ENCODE results near the gene OTOG.
A peak's percentile ranks its signal among the peaks of the same experiment; 100 is the strongest.

The OTOG gene

DNA sequence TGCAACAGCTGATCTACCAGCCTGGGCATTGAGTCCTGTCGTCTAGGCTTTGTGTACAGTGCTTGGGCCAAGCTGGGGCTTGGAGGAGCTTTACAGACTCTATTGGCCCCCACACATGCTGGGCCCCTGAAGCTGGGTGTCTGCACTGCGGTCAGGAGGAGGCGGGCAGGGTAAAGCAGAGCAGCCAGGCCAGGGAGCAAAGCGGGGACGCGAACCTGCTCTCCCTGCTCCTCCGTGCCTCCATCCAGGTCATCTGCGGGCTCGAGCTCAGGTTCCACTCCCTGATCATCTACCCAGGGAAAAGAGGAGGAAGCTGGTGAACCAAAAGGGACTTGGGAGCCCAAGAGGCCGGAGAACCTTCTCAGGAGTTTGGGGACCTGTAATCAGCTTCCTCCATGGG, 29.9 kb upstream of the OTOG start:
- DNase-seq (ENCODE audit: low read depth in 3 of 3): no peak

DNA sequence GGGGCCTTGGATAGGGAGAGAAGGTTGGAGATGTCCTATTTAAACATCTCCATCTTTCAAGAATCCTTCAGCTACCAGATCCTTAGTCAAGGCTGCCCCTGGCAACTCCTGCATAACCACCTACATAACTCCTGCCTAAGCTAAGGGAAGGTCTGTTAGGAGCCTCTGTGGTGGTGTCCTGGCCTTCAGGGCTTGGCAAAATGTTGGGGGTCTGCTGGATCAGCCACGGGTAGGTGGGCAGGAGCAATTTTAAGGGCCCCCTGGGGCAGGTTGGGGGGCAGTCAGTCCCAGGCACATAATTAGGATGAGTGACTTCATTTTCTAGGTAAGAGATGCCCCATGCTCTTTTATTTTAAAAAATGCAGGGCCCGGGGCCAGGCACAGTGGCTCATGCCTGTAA, 28.7 kb upstream of the OTOG start:
- DNase-seq (ENCODE audit: low read depth in 3 of 3): no peak

DNA sequence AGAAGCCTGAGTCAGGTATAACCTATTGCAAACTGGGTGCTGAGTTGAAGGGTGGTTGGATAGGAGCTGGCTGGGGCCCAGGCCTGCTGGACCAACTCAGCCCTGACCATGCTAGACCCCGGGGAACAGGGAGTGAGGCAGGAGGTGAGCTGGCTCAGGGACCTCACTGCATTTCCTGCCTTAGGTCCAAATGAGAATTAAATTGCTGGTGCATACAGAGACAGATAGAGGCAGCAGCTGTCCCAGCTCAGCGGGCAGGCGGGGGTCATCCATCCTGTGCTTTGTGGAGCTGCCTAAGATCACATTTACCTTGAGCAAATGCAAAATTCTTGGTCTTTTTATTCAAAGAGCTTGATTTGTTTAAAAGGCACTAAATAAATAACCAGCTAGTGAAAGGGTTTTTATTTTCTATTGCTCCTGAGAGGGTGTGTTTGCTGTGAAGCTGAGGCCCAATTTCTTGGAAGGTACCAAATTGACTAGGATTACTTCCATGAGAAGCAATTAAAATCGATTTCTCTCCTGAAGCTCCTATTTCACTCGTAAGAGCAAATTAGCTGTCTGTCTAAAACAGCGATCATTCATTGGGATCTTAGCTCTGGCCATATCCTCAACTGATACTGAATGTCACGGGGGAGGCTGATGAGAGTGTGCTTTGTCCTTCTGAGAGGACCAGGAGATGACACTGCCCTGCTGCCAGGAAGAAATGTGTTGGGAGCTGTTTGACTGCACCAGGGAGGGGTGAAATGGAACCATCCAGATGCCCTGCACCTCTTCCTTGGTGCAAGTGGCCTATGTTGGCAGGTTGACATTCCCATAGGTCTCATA, 27.8 kb upstream of the OTOG start:
- no peak for DNase-seq (ENCODE audit: low read depth in 3 of 3)

DNA sequence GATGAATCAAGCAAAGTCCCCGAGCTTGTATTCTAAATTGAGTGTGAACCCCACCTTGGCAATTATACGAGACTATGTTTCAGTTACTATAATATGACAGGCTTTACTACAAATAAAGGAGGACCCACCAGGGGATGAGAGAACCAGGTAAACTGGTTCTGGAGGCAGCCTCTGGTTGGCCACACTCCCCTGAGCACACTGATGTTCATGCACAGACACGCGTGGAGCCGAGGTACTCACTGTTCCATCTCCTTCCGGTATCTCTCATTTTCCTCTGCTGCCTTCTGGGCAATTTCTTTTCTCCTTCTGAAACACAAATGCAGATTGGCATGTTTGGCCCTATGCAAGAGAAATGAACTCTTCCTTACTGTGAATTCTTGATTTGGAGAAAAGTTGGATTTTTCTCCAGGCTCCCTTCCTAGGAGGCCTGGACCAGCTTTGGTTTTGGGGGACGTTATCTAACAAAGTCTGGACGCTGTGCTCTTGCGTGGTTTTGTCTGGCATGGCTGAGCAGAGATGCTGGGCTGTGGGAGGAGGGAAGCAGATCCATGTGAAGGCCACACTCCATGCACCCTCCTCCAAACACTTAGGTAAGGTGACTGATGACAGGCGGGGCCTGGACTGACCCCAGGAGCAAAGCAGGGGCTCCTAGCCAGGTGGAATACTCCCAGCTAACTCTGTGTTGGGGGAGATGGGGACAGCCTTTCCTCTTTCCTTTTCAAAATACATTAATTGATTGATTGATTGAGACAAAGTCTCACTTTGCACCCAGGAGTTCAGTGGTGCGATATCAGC, 25.8 kb upstream of the OTOG start:
- no peak for DNase-seq (ENCODE audit: low read depth in 3 of 3)

DNA sequence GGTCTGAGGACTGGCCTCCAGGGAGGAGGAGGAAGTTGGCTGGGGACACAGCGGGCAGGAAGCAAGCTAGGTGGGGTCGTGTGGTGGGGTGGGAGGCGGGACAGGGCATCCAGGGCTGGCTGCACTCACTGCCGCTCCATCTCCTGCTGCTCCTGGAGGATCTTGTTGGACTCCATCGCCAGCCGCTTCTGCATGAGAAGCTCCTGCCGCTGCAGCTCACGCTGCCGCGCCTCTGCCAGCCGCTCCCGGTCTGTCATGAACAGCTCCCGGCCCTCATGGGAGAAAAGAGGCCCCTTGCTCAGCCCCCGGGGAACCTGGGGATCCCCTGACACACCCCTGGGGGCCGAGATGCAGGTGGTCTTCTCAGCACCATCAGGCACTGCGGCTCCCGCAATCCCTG, 24.4 kb upstream of the OTOG start:
- no peak for DNase-seq (ENCODE audit: low read depth in 3 of 3)

DNA sequence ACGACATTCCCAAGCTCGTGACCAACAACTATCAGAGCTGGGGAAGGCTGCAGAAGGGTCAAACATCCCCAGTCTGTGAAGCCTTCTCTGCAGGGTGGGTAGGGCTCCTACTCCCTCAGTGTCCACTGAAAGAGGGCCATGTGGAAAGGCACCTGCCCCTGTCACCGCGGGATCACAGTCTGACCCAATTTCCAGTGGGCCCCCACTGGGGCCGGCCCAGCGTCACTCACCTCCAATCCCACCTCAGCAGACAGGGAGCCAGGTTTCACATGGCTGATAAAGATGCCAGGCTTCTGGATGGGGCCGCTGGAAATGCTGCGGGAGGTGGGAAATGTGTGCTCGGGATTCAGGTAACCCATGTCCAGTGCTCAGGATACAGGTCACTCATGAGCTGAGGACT, 22.8 kb upstream of the OTOG start:
- no peak for DNase-seq (ENCODE audit: low read depth in 3 of 3)

DNA sequence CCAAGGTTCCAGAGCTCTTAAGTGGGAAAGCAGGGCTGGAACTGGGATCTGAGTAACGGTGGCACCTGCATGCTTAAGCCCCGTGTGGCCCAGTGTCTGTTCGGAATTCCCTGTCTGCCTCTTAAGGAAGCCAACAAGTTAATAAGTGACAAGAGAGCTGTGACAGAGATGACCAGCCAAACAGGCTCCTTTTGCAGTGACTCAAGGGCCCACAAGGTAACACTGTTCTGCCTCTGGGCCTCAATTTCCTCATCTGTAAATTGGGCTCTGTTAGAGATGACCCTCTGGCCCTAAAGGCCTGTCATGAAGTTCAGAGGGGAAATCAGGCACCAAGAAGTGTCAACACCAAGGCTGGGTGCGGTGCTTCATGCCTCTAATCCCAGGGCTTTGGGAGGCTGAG, 21.5 kb upstream of the OTOG start:
- no peak for DNase-seq (ENCODE audit: low read depth in 3 of 3)

DNA sequence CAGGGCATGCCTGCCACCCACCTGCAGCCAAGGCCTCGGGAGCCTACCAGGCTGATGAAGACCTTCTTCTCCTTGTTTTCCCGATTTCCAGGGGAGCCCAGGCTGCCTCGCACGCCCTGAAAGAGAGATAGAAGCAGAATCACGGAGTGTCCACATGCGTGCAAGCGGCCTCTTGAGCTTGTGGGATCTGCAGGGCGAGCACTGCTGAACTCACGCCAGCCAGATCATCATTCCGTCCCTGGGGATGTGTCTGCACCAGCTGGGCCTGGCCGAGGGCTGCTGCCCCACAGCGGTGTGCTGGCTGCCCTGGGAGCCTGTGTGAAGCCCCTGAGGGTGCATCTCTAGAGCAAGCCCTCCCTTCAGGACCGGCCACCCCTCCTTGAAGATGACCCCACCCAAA, 20.7 kb upstream of the OTOG start:
- no peak for DNase-seq (ENCODE audit: low read depth in 3 of 3)

DNA sequence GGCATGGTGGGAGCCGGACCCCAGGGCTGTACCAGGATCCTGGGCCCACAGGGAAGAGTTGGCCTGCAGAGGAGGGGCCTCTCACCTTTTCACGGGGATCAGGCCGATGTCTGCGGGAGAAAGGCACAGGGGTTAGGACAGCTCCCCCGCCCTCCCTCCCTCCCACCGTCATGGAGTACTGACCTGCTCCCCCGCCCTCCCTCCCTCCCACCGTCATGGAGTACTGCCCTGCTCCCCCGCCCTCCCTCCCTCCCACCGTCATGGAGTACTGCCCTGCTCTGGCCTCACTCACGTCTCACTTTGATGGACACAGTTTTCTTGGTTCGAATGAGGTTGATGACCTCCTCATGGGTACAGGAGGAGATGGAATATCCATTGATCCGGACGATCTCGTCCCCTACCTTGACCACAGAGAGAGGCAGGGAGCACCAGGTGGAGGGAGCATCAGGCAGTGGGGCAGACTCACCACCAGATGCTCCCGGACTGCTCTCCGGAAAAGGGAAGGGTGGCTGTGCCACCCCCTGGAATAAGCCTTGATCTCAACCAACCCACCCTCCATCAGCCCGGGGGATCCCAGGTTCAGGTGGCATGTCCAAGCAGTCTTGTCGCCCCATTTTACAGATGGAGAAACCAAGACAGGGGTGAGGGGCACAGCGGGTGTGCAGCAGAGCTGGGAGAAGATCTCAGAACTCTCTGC, 20.0 kb upstream of the OTOG start:
- DNase-seq (ENCODE audit: low read depth in 3 of 3): no peak

DNA sequence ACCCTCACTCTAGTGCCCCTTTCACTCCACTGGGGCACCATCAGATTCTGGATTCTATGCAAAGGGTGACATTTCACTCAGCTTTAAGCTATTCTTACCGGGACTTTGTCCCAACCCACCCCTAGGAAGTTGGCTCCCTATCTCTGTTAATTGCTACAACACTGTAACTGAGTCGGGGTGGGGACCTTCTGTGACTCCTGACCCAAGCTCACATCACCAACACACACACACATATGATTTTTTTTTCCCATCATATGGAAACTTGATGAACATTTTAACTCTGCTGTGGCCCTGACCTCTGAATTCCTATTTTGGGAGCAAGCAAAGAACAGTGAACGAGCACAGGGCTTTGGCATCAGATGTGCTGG, 19.4 kb upstream of the OTOG start:
- no peak for DNase-seq (ENCODE audit: low read depth in 3 of 3)

DNA sequence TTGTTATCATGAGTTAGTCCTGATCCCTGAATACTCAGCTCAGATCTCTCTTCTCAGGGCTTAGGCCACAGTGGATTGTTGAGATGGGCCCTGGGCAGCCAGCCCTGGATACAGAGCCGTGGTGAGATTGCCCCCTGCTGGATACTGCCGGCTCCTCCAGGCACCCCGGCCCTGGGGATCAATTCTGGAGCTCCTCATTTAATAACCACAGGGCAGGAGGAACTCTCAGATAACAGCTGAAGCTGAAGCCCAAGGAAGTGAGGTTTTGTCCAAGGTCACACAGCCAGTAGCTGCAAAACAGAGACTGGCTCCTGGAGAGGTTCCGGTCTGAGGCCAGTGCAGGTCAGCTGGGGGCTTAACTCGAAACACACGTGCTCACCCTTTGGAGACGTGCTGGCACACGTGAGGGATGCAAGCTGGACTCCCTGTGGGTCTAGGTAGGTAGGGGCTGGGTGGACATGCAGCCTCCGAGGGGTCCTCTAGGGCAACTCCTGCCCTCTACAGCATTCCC, 18.8 kb upstream of the OTOG start:
- DNase-seq (ENCODE audit: low read depth in 3 of 3): peak; percentile 11 to 46 (median 39)

DNA sequence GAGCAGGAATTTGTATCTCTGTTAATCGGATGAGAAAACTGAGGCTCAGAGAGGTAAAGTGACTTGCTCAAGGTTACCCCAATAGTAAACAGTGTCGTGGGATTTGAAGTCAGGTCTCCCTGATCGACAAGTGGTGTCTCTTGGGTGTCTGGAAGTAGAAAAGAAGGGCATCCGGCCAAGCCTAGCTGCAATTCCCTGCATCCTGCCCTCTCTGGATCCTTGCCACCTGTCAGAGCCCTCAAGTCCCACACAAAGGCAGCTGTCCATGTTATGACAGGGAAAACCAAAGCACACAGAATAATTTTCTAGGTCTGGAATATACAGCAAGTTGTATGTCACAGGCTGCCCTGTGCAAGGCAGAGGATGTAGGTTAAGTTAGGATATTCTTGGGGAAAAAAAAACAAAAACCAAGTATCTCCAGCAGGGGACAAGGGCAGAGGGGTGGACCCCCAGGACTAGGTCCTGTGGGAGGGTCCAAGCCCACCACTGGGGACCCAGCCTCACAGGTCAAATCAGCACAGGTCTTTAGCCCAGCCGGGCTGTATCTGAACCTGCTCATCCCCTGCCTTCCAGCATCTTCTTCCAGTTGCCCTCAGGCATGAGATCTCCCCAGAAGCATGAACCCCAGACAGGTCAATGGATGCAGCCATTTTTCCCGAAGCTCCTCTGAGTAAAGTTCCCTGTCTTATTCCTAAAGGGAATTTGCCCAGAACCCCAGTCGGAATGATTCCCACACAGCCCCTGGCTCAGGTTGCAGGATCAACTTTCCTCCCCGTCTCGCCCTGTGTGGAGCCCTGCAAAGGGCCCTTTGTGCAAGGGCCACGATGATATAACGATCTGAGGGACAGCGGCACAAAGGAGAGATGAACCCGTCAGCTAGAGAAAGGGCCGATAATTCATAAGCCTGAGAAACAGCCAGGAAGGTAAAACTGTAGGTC, 17.9 kb upstream of the OTOG start:
- DNase-seq (ENCODE audit: low read depth in 3 of 3): no peak

DNA sequence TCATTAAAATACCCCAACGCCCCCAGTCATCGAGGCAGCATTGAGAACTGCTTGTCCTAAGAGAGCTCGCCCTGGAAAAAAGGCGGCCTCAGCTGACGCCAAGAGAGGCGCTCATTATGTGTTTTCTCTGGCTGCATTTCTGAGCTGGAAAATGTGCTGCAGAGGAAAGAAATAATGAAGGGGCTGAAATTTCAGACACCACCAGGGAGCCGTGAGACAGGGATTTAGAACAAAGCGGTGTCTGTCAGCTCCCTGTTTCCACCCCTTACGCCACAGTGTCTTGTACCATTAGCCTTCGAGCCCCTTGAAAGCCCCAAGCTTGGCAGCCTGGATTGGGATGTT, 17.2 kb upstream of the OTOG start:
- no peak for DNase-seq (ENCODE audit: low read depth in 3 of 3)

DNA sequence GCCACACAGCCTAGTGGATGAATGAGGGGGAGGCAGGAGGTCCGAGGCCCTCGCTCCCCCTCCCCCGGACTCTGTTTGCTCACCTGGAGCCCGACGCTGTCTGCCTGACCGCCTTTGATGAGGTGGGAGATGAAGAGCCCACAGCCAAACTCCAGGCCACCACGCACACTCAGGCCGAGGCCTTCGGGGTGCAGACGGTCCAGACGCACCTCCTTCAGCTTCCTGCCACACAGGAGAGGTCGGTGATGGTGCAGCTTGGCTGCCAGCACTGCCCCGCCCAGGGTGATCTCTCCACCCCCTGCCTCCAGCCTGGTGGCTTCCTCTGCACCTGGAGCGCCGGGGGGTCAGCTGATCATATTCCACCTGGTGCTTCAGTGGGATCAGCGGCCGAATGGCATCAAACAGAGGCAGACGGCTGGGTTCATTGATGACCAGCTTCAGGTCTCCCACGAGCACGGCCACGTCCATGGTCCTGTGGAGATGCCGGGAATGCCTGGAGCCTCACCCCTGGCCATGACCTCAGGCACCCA, 15.9 kb upstream of the OTOG start:
- DNase-seq (ENCODE audit: low read depth in 3 of 3): no peak

DNA sequence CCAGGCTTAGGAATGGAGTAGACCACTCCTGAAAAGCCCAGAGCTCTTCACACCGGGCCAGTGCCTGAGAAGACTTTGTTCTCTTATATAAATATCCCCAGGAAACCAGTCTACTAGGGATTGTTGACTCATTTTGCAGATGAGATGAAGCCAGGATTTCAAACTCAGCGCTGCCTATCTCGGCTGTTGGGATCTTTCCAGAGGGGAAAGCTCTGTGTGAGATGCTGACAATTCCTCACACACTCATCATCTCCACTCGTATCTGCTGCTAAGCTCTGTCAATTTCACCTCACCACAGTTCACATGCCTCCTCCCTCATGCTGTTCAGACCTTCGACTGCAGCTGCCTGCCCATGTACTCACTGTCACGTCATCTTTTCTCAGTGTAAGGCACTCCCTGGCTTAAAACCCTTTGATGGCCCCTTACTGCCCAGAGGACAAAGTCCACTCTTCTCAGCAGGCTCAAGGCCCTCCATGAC, 15.4 kb upstream of the OTOG start:
- no peak for DNase-seq (ENCODE audit: low read depth in 3 of 3)

DNA sequence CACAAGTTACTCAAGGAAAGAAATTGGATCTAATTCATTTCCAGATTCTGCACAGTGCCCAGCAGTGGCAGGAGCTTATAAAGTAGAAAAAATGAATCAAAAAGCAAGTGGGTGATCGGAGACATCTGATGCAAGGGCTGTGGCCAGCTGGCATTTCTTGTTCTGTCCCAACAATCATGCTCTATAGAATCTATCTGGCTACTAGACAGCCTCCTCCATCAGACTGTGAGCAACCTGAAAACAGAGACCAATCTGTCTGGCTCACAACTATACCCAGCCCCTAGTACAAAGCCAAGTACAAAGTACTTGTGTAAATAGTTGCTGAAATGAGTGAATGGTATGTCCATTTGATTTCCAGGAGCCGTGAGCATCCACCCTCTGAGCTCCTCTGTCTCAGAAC, 14.3 kb upstream of the OTOG start:
- DNase-seq (ENCODE audit: low read depth in 3 of 3): no peak

DNA sequence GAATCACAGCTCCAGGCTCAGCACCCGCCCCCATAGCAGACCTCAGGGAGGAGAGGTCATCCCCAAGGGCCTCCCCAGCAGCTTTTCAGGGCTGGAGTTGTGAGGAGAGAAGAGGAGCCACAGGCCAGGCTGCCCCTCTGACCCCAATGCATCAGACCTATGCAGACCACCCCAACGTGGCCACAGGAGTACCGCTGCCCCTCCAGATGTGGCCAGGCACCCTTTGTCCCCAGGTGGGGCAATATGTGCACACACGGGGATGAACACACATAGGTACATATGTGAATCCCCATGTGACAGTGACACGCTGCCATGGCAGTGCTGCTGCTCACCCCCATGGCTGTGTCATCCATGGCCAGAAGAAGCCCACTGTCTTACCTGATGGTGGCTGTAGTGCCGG, 13.7 kb upstream of the OTOG start:
- DNase-seq (ENCODE audit: low read depth in 3 of 3): no peak

DNA sequence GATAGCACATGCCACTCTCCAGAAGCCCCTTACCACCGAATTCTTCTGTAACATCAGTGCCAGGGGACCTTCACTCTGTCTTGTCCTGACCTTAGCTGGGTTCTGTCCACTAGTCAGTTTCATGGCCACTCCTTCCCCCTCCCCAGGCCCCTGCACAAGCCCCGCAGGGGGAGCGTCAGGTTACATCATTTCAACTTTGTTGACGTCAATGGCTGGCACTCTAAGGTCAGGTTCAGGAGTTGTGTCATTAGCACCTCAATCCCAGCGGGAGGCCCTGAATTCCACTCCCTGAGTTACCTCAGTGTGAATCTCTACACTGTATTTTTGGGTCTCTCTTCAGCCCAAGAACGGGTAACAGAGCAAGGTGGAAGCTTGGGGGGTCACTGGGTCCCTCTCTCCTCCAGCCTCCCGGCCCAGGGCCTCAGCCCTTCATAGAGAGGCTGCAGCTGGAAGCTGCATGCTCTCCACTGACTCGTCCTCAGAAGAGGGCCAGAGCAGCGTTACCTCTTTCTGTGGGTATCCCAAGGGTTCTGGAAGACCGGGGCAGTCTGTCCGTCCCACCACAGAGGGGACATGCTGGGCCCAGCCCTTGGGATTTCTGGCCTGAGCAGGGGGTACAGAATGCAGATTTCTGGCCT, 13.2 kb upstream of the OTOG start:
- DNase-seq (ENCODE audit: low read depth in 3 of 3): no peak

DNA sequence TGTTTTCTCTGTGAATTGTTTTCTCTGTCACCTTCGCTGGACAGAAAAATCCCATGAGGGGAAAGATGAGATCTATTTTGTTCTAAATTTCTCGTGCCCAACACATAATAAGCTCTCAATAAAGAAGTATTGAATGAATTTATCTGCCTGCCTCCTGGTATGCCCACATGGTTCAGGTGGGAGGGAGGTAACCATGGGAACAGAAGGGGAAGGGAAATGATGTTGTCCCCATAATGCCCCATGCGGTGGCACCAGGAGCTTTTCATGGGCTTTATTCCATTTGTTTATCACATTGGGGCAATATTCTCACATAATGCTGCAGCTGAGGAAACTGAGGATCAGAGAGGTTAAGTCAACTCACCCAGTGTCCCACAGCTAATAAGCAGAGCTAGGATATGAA, 11.6 kb upstream of the OTOG start:
- no peak for DNase-seq (ENCODE audit: low read depth in 3 of 3)

DNA sequence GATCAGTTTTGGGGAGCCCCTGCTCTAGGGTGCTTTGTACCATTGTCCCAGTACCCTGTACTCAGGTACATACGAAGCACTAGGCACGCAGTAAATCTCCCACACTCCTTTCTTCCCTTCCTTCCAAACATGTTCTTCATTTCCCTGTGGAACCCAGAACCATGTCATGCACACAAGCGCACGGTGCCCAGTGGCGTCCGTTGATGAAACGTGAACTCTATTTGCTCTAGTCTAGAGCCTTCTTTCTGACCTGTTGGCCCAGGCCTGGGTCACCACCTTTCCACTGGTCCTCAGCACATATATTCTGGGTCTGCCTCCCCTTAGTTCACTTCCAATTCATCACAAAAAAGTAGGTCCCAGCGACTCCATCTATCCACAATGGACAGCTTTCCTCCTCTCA, 9.8 kb upstream of the OTOG start:
- DNase-seq (ENCODE audit: low read depth in 3 of 3): no peak

DNA sequence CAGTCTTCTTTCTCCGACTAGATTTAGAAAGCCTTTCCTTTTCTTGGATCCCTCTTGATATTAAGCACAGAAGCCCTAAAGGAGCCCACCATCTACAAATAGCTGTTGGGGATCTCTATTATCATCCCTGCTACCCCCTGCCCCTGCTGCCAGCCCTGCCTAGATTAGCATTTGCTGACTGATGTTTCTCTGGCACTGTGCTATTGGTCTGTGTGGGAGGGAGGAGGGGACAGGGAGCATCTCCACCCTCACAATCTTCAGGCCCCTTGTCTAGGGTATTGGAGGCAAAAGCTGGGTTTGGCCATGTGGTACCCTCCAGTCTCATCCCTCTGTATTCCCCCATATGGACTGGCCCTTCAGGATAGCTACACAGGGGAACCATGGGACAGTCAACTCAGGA, 9.0 kb upstream of the OTOG start:
- DNase-seq (ENCODE audit: low read depth in 3 of 3): no peak

Data from stimulated activated CD4-positive, alpha-beta T cell treated with anti-CD3 and anti-CD28 coated beads, TNF-alpha, amount 100 ng/mL, for 48 hours (primary cell).